Effector memory CD4-positive, alpha-beta T cell (primary cell): Measurements from ENCODE around the gene SH3BP2.

ENCODE experiments used
- DNase-seq, 3 donors: peaks; one replicate each; pipeline ENCODE4 v3.0.0-alpha.2; 2020
- H3K27ac ChIP-seq: 2 replicates; pipeline ENCODE4 v1.7.0; 2013; ENCODE audit warnings: mild to moderate bottlenecking, low read length, moderate library complexity; ENCODE audit not compliant: insufficient read depth, poor library complexity, severe bottlenecking
- H3K27me3 ChIP-seq: replicated peaks from 2 replicates; pipeline ENCODE4 v1.7.0; 2013; ENCODE audit warnings: mild to moderate bottlenecking, low read length; ENCODE audit not compliant: insufficient read depth, control insufficient read depth, poor library complexity, severe bottlenecking
- H3K36me3 ChIP-seq: 2 replicates; pipeline ENCODE4 v1.7.0; 2013; ENCODE audit warnings: mild to moderate bottlenecking, low read length, moderate library complexity; ENCODE audit not compliant: control insufficient read depth, insufficient read depth
- H3K4me1 ChIP-seq: 2 replicates; pipeline ENCODE4 v1.7.0; 2013; ENCODE audit warnings: low read length, mild to moderate bottlenecking; ENCODE audit not compliant: control insufficient read depth, insufficient read depth, poor library complexity, severe bottlenecking
- H3K4me3 ChIP-seq: 2 replicates; pipeline ENCODE4 v1.7.0; 2013; ENCODE audit warnings: low read length, low read depth, mild to moderate bottlenecking; ENCODE audit not compliant: insufficient read depth, poor library complexity, severe bottlenecking
- H3K9me3 ChIP-seq: 2 replicates; pipeline ENCODE4 v1.7.0; 2013; ENCODE audit warnings: mild to moderate bottlenecking, low read length, moderate library complexity; ENCODE audit not compliant: control insufficient read depth
- total RNA-seq, 3 donors: gene quantifications; one replicate each; lab custom pipeline; 2026; lab: John Stamatoyannopoulos, UW

The SH3BP2 gene
- total RNA-seq, result 68.8 to 100 (median 76.2) reads per million in 3 donors

- peak within 1 kb of the TSS; percentile 70 for H3K4me3 ChIP-seq
- no peaks in the 10 kb centered on the region for H3K27me3 ChIP-seq
- no peaks in the 10 kb centered on the region for H3K36me3 ChIP-seq
- peak; percentile 46 to 67 (median 57) for DNase-seq
- H3K27ac ChIP-seq, result peak within 1 kb of the TSS; percentile 55
- peaks cover 34% of the 10 kb centered on the region for H3K4me1 ChIP-seq
- no peaks in the 10 kb centered on the region for H3K9me3 ChIP-seq
Measured at GRCh38 chr4:2792711-2793585, at the start of gene SH3BP2. Gene SH3BP2 (plus strand): TSS chr4:2793085. CDS start chr4:2820618, 27,533 bp downstream.

GRCh38 chr4:2743518-2744445 is 49.1 kb upstream of the SH3BP2 start:
- H3K4me1 ChIP-seq, result peaks cover 23% of the 10 kb centered on the region
- no peaks in the 10 kb centered on the region for H3K9me3 ChIP-seq
- H3K27ac ChIP-seq, result peak overlapping the region; percentile 21
- H3K36me3 ChIP-seq, result peaks cover 53% of the 10 kb centered on the region
- no peak overlapping the region for H3K4me3 ChIP-seq
- no peaks in the 10 kb centered on the region for H3K27me3 ChIP-seq
- DNase-seq, result no peak

GRCh38 chr4:2744576-2745270 is 48.2 kb upstream of the SH3BP2 start:
- Histone ChIP-seq H3K27me3 (no peaks in the 10 kb centered on the region), H3K36me3 (peaks cover 53% of the 10 kb centered on the region), H3K4me3 (no peak overlapping the region), H3K9me3 (no peaks in the 10 kb centered on the region), H3K4me1 (peaks cover 23% of the 10 kb centered on the region), H3K27ac (peak overlapping the region; percentile 89)
- DNase-seq, result no peak

- Histone ChIP-seq H3K4me1 (peaks cover 23% of the 10 kb centered on the region), H3K27me3 (no peaks in the 10 kb centered on the region), H3K36me3 (peaks cover 53% of the 10 kb centered on the region), H3K9me3 (no peaks in the 10 kb centered on the region), H3K27ac (peak overlapping the region; percentile 89), H3K4me3 (no peak overlapping the region)
- DNase-seq, result no peak
Measured at GRCh38 chr4:2745516-2745915, 47.4 kb upstream of the SH3BP2 start.

- H3K9me3 ChIP-seq, result no peaks in the 10 kb centered on the region
- DNase-seq, result peak; percentile 79 to 89 (median 84)
- H3K4me1 ChIP-seq, result peaks cover 23% of the 10 kb centered on the region
- peak overlapping the region; percentile 89 for H3K27ac ChIP-seq
- no peak overlapping the region for H3K4me3 ChIP-seq
- H3K27me3 ChIP-seq, result no peaks in the 10 kb centered on the region
- H3K36me3 ChIP-seq, result peaks cover 53% of the 10 kb centered on the region
Measured at GRCh38 chr4:2745981-2746806, 46.7 kb upstream of the SH3BP2 start.

- Histone ChIP-seq H3K9me3 (no peaks in the 10 kb centered on the region), H3K27ac (peak overlapping the region; percentile 89), H3K36me3 (peaks cover 51% of the 10 kb centered on the region), H3K27me3 (no peaks in the 10 kb centered on the region), H3K4me1 (peaks cover 23% of the 10 kb centered on the region), H3K4me3 (no peak overlapping the region)
- no peak for DNase-seq
Measured at GRCh38 chr4:2746891-2747695, 45.8 kb upstream of the SH3BP2 start.

- peaks cover 27% of the 10 kb centered on the region for H3K4me1 ChIP-seq
- no peak for DNase-seq
- H3K4me3 ChIP-seq, result no peak overlapping the region
- no peak overlapping the region for H3K27ac ChIP-seq
- H3K9me3 ChIP-seq, result no peaks in the 10 kb centered on the region
- peaks cover 21% of the 10 kb centered on the region for H3K36me3 ChIP-seq
- H3K27me3 ChIP-seq, result no peaks in the 10 kb centered on the region
Measured at GRCh38 chr4:2750719-2751605, 41.9 kb upstream of the SH3BP2 start.

- Histone ChIP-seq H3K27ac (peak overlapping the region; percentile 4), H3K27me3 (no peaks in the 10 kb centered on the region), H3K9me3 (no peaks in the 10 kb centered on the region), H3K4me1 (peaks cover 14% of the 10 kb centered on the region), H3K36me3 (peaks cover 6% of the 10 kb centered on the region), H3K4me3 (no peak overlapping the region)
- no peak for DNase-seq
Measured at GRCh38 chr4:2753436-2753835, 39.4 kb upstream of the SH3BP2 start.
